GM18499 (cell line): ENCODE results near the gene GPSM3.
"Not testable (repeated sequence)": the region's sequence is repeated elsewhere in the genome, so short reads cannot be mapped to it uniquely, and the experiment has no call there.

Source experiments
- ATAC-seq: cut with Tn5 transposase; IDR thresholded peaks from one replicate; pipeline ENCODE4 v1.9.1; 2021; ENCODE audit warnings: moderate number of reproducible peaks; ENCODE audit not compliant: insufficient read depth, unreplicated experiment

GPSM3 gene

DNA sequence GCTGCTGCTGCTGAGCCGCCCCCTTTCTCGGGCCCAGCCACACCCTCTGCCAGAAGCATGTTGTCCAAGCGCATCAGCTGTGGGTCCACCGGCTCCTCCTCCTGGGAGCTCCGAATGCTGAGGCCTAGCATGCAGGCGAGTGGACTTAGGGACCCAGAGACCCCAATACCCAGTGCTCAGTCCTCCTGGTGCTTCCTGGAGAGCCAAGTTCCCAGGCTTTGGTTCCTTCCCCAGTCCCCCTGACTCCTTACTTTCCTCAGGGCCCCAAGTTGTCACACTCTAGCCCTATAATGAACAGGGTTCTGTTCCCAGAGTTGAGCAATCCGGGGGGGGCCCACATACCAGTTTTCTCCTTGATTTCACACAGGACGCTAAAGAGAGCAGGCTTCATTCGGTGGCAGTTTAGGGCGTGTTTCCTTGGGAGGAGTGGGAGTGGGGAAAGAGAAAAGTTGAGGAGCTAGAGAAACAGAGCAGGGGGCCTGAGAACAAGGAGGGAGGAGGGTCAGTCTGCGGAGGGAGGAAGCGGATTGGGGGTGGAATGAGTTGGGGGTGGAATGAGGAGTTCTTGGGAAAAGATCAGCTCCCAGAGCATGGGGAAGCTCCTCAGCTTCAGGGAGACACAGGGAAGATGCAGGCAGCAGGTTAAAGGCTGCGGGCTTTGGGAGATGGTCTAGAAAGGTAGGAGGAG, 3.9 kb downstream of the GPSM3 start:
- no peak for ATAC-seq

DNA sequence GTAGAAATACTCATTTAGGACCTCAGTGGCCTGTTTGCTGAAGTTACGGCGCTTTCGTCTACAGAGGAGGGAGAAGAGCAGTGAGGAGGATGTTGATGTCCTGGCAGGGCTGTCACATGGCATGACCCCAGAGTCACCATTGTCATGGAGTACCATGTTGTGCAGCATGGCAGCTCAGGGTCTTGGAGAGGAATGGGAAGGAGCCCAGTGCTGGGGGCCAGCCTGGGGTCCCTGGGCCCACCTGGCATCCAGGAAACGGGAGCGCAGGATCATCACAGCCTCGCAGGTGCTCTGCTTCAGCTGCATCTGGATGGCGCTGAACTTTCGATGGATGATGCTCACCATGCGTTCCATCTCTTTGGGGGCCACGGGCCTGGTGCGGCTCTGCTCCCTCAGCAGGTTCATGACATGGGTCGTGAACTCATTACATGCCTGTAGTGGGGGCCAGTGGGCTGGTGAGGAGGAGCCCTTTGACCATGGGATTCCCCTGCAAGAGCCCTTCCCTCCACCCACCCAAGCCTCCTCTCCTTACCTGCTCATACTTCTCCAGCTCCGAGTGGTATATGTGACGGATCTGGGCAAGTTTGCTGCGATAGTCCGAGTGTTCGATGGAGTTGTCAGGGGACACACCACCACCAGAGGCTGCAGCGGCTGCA, 4.6 kb downstream of the GPSM3 start:
- ATAC-seq, result not testable (repeated sequence)

DNA sequence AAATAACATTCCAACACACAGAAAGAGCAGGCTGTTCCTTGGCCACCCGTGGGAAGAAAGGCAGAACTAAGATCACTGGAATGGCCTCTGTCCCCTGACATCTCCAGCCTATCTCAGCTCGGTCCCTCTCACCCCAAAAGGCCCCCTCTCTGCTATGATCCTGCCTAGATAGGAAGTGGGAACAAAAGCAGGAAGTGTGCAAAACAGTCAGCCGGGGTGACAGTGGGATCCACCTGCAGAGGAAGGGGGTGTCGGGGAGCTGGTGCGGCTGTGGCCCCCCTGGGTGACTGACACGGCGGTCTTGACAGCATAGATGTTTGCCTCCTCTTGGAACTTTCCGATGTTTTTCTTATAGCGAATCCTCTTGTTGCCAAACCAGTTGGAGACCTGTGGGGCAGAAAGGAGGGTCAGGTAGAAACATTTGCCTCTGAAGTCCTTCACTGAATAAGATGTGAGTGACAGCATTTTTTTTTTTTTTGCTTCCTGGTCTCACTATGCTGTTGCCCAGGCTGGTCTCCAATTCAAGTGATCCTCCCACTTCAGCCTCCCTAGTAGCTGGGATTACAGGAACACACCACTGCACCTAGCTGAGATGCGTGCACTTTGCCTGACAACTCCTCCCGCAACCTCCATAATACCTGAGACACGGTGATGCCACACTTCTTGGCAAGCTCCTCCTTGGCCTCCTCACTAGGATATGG, 5.3 kb downstream of the GPSM3 start:
- no peak for ATAC-seq

DNA sequence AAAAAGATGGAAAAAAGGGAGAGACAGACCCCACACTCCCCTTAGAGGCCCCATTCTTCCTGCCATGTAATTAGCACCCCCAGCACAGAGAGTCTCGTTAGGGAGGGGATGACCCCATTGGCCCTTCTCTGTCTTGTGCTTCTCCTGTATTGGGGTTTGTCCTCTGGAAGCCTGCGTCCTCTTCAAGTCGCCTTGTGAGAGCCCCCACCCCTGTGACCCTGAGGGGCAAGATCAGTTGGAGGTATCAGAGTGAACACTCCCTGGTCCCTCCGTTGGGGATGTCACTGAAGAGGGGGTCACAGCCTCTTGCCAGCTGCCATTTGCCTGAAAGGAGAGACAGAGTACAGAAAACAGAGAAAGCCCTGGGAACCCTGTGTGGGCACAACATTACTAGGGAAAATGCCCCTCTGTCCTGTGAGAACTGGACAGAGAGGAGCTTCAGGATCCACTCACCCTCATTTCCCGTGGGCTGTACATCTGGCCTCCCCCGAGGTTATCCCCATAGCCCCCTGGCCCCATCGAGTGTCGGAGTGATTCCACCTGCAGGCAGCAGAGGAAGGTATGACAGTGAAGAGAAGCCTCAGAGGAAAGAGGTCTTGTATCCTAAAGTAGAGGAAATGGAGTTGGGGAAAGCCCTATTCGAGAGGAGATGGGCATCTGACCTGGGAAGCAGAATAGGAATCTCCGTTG, 6.1 kb downstream of the GPSM3 start:
- not testable (repeated sequence) for ATAC-seq

GRCh38 chr6:32185681-32186131, 6.7 kb downstream of the GPSM3 start:
- ATAC-seq, result not testable (repeated sequence)

DNA sequence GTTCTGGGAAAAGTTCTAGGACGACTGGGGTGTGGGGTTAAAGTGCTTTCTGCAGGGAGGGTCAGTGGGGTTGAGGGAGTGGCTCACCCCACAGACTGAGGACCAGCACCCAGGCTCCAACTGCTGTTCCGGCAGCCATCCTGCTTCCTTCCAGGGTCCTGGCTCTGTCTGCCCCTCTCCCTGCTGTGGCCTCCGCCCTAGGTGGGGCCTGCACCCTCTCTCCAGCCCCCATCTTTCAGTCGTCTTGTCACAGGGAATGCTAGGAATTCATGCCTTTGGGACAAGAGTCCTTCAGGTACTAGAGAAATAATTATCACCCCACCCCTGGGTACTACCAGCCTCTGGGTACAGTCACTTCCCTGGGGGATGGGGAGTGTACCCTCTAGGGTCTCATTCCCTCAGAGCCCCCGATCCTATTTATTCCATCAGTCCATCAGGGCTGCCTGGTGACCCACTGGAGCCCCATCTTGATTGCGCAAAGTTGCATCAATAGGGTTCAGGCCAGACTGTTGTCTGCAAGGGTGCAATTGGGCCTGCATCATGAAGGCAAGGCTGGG, 8.3 kb downstream of the GPSM3 start, which contains the start of gene AGER:
Gene AGER (minus strand): TSS at position 170 of the 557 bp plus-strand sequence. CDS start 31 bp downstream, at position 139.
- ATAC-seq, result no peak

GRCh38 chr6:32183483-32184083, 8.9 kb downstream of the GPSM3 start:
- ATAC-seq, result no peak

- no peak for ATAC-seq
Observed at GRCh38 chr6:32183030-32183429, 9.4 kb downstream of the GPSM3 start.

GRCh38 chr6:32182555-32182981, 9.9 kb downstream of the GPSM3 start:
- ATAC-seq, result no peak

- ATAC-seq, result no peak
Observed at GRCh38 chr6:32181915-32182529, 10.4 kb downstream of the GPSM3 start.

DNA sequence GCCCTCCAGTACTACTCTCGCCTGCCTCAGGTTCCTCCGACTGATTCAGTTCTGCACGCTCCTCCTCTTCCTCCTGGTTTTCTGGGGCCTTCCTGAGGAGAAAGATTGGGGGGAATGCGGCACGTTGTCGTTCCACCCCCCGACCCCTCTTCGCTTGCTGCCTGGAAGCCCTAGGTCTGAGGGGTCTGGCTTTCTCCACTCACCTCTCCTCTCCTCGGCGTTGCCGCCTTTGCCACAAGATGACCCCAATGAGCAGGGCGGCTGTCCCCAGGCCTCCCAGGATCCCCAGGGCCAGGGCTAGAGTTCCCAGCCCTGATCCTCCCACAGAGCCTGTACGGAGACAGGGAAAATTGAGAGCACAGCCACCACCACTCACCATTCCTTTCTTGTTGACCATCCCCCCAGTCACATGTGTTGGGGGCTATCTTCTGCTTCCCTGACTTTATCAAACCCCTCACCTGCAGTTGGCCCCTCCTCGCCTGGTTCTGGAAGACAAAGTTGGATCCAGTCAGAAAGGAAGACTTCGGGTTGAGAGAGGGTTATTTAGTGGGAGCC, 11.2 kb downstream of the GPSM3 start:
- ATAC-seq, result no peak

GRCh38 chr6:32179766-32180405, 12.6 kb downstream of the GPSM3 start:
- no peak for ATAC-seq

GRCh38 chr6:32178547-32179440, 13.6 kb downstream of the GPSM3 start:
- no peak for ATAC-seq

- ATAC-seq, result peak; percentile 82
Observed at GRCh38 chr6:32177788-32178546, 14.5 kb downstream of the GPSM3 start, which contains the start of gene RNF5. RNF5 (plus strand) TSS chr6:32178405; CDS start chr6:32178512, 107 bp downstream.

DNA sequence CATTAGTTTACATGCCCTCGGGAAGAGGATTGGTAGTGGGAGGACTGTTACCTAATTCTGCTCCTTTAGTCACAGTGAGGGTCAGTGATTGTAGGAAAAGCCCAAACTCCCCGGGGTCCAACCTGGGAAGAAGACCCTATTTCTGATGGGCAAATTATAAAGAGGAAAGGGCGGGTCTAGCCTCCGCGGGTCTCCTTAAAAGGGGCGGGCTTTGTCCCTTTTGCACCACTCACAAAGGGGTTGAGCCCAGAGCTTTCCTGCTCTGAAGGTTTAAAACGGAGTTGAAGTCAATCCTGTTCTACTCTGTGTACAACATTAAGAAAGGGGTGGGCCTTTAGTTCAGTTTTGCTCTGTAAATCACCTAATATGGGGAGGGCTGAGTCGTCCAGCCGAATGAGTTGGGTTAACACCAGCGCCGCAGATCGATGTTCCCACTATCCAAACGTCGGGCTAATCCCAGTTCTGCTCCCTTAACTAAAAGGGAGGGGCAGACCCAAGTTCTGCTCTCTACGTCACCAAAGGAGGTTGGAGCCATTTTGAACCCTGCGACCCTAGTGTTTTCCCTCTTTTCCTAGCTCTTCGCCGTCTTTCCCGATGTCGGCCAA, 15.2 kb downstream of the GPSM3 start:
- ATAC-seq, result no peak

DNA sequence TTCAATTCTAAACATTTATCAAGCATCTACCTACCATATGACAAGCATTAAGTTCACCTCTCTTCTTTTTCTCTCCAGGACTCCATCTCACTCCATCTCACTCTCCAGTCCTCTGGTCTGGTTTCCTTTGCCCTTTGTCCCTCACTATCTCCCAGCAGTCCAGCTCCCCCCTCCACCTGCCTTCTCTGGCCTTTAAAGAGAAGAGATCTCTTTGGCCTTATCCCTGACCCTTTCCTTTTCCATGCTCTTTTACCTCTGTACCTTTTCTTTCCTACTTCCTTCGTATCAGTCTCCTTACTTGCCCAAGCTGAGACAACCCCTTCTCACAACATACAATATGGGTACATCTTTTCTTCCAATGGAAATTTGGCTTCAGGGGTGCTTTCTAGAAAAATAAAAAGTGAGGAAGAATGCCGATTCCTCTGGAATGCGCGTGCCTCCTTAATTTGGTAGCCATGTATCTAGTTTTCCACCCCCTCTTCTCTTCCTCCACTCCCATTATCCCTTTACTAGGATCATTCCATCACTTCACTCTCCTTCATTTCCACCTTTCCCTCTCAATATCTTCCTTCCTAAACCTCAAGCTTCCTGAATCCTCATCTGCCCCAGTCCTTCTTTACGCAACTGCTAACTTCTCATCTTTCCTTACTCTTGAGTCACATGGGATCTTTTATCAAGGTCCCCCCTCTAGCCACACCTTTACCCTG, 15.8 kb downstream of the GPSM3 start:
- ATAC-seq, result no peak
